Measurements from ENCODE around the gene NUDT11.
"Not testable (repeated sequence)": the region's sequence is repeated elsewhere in the genome, so short reads cannot be mapped to it uniquely, and the experiment has no call there.

The NUDT11 gene

GRCh38 chrX:51496501-51497291, at the start of gene NUDT11:
Gene NUDT11 (minus strand): TSS chrX:51496592. CDS start chrX:51496444, 148 bp downstream.
- Mint-ChIP-seq H3K27me3 (ENCODE audit: low read depth) (no peaks in the 10 kb centered on the region), H3K4me1 (peaks cover 12% of the 10 kb centered on the region), H3K27ac (peak within 1 kb of the TSS; percentile 80 to 93 (median 90)), H3K4me3 (peak within 1 kb of the TSS; percentile 89 to 94 (median 90)), H3K36me3 (ENCODE audit: low read depth) (no peaks in the 10 kb centered on the region), H3K9me3 (peaks cover 14% of the 10 kb centered on the region)
- TF ChIP-seq CTCF (IDR thresholded peaks at IDR 0.05; ENCODE audit: unreplicated experiment in 3 of 3): no peak

- H3K36me3 Mint-ChIP-seq (ENCODE audit: low read depth): no peaks in the 10 kb centered on the region
- H3K4me1 Mint-ChIP-seq: no peaks in the 10 kb centered on the region
- H3K27ac Mint-ChIP-seq: no peak overlapping the region
- no peak overlapping the region for H3K4me3 Mint-ChIP-seq
- TF ChIP-seq CTCF (IDR thresholded peaks at IDR 0.05; ENCODE audit: unreplicated experiment in 3 of 3): no peak
- H3K9me3 Mint-ChIP-seq: no peaks in the 10 kb centered on the region
- no peaks in the 10 kb centered on the region for H3K27me3 Mint-ChIP-seq (ENCODE audit: low read depth)
Measured at GRCh38 chrX:51520393-51520792, 24.0 kb upstream of the NUDT11 start.

GRCh38 chrX:51519131-51519530, 22.7 kb upstream of the NUDT11 start:
- H3K27ac Mint-ChIP-seq; H3K27me3 Mint-ChIP-seq (ENCODE audit: low read depth); H3K4me1 Mint-ChIP-seq; H3K36me3 Mint-ChIP-seq (ENCODE audit: low read depth); H3K4me3 Mint-ChIP-seq; H3K9me3 Mint-ChIP-seq: not testable (repeated sequence)

- H3K9me3 Mint-ChIP-seq: peaks cover 18% of the 10 kb centered on the region
- no peak overlapping the region for H3K4me3 Mint-ChIP-seq
- no peak overlapping the region for H3K27ac Mint-ChIP-seq
- H3K4me1 Mint-ChIP-seq: no peaks in the 10 kb centered on the region
- no peaks in the 10 kb centered on the region for H3K27me3 Mint-ChIP-seq (ENCODE audit: low read depth)
- no peaks in the 10 kb centered on the region for H3K36me3 Mint-ChIP-seq (ENCODE audit: low read depth)
- no peak for TF ChIP-seq CTCF (IDR thresholded peaks at IDR 0.05; ENCODE audit: unreplicated experiment in 3 of 3)
Measured at GRCh38 chrX:51507551-51507950, 11.2 kb upstream of the NUDT11 start.

GRCh38 chrX:51495701-51496488, 497 bp downstream of the NUDT11 start:
- peaks cover 14% of the 10 kb centered on the region for H3K9me3 Mint-ChIP-seq
- H3K4me1 Mint-ChIP-seq: peaks cover 12% of the 10 kb centered on the region
- H3K36me3 Mint-ChIP-seq (ENCODE audit: low read depth); H3K27me3 Mint-ChIP-seq (ENCODE audit: low read depth): not testable (repeated sequence)
- peak overlapping the region; percentile 83 to 89 (median 86) for H3K4me3 Mint-ChIP-seq
- H3K27ac Mint-ChIP-seq: peak overlapping the region; percentile 44 to 78 (median 46)

- Mint-ChIP-seq H3K36me3 (ENCODE audit: low read depth) (peaks cover 7% of the 10 kb centered on the region), H3K27me3 (ENCODE audit: low read depth) (no peaks in the 10 kb centered on the region), H3K27ac (peak overlapping the region; percentile 43 to 72 (median 46)), H3K4me1 (peaks cover 12% of the 10 kb centered on the region), H3K4me3 (peak overlapping the region; percentile 83 to 89 (median 86)), H3K9me3 (peaks cover 14% of the 10 kb centered on the region)
- peak in 2 of 3 experiments; percentile 15 to 28 for TF ChIP-seq CTCF (IDR thresholded peaks at IDR 0.05; ENCODE audit: unreplicated experiment in 3 of 3)
Measured at GRCh38 chrX:51494409-51494808, 2.0 kb downstream of the NUDT11 start.

Measured in nephron (organoid).